ENCODE measurements around the gene ATOX1. TPM values are rescaled to one million over a fixed set of nuclear protein-coding genes. Genes with fewer than 3 reads are reported as not detected.

Gene ATOX1
- total RNA-seq, 4 donors from 2014 or later: 59.0 to 185 (median 92.1) TPM

DNA sequence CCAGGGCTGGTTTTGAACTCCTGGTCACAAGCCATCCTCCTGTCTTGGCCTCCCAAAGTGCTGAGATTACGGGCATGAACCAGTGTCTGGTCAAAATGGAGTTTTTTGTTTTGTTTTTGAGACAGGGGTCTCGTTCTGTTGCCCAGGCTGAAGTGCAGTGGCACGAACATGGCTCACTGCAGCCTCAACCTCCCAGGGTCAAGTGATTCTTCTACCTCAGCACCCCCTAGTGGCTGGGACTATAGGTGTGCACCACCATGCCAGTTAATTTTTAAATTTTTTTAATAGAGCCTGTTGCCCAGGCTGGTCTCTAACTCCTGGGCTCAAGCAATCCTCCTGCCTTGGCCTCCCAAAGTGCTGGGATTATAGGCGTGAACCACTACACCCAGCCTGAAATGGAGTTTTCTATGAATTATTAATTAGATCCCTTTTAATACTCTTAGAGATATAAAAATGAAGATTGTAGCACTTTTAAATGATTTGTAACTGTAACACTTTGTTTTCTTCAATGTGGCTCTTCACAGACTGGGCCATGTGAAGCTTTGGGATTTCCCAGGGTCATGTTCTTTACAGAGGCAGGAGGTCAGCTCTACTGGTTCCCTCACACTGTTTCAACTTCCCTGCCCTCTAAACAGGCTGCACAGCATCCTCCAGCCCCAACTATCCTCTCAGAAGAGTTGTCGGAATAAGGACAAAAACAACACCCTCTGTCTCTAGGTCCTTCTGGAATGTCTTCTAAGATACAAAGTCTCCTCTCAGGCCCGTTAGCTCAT, 39.0 kb downstream of the ATOX1 start:
- no peak for DNase-seq (ENCODE audit: low spot score in 2 of 2)
- Histone ChIP-seq H3K4me3 (no peak overlapping the region), H3K9me3 (no peaks in the 10 kb centered on the region), H3K27me3 (no peaks in the 10 kb centered on the region), H3K4me1 (peaks cover 10% of the 10 kb centered on the region), H3K36me3 (no peaks in the 10 kb centered on the region), H3K27ac (no peak overlapping the region)
- no peak for TF ChIP-seq POLR2AphosphoS5 (IDR thresholded peaks at IDR 0.05)
- TF ChIP-seq EP300 (IDR thresholded peaks at IDR 0.05): no peak
- TF ChIP-seq POLR2A (IDR thresholded peaks at IDR 0.05): no peak
- TF ChIP-seq, protein P1, sequence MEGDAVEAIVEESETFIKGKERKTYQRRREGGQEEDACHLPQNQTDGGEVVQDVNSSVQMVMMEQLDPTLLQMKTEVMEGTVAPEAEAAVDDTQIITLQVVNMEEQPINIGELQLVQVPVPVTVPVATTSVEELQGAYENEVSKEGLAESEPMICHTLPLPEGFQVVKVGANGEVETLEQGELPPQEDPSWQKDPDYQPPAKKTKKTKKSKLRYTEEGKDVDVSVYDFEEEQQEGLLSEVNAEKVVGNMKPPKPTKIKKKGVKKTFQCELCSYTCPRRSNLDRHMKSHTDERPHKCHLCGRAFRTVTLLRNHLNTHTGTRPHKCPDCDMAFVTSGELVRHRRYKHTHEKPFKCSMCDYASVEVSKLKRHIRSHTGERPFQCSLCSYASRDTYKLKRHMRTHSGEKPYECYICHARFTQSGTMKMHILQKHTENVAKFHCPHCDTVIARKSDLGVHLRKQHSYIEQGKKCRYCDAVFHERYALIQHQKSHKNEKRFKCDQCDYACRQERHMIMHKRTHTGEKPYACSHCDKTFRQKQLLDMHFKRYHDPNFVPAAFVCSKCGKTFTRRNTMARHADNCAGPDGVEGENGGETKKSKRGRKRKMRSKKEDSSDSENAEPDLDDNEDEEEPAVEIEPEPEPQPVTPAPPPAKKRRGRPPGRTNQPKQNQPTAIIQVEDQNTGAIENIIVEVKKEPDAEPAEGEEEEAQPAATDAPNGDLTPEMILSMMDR (IDR thresholded peaks at IDR 0.05): peak; percentile 12 to 30
- 90% methylated on average over 6 of the region's 6 CpGs for WGBS

DNA sequence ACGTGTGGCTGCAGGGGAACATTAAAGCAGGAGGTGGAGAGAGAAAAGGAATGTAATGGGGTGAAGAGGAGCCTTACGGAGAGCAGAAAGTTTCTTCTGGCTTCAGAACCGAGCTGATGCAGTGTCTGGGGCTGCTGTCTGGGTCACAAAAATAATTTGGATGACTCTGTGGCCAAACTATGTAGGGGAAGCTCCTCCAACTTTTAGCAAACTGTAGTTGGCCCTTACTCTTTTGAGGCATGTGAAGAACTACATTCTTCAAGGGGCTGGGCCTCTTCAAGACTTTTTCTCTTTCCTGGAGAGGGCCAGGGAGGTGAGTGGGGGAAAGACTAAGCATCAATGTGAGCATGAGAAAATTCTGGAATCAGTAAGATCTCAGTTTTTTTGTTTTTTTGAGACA, 39.8 kb downstream of the ATOX1 start:
- H3K9me3 ChIP-seq: no peaks in the 10 kb centered on the region
- H3K4me3 ChIP-seq: no peak overlapping the region
- H3K36me3 ChIP-seq: no peaks in the 10 kb centered on the region
- H3K27ac ChIP-seq: no peak overlapping the region
- WGBS: 65% methylated on average over 3 of the region's 3 CpGs
- H3K27me3 ChIP-seq: no peaks in the 10 kb centered on the region
- no peak for TF ChIP-seq POLR2A (IDR thresholded peaks at IDR 0.05)
- no peak for TF ChIP-seq POLR2AphosphoS5 (IDR thresholded peaks at IDR 0.05)
- TF ChIP-seq EP300 (IDR thresholded peaks at IDR 0.05): no peak
- TF ChIP-seq, protein P1 (IDR thresholded peaks at IDR 0.05): no peak
- no peak for DNase-seq (ENCODE audit: low spot score in 2 of 2)
- H3K4me1 ChIP-seq: peaks cover 10% of the 10 kb centered on the region

DNA sequence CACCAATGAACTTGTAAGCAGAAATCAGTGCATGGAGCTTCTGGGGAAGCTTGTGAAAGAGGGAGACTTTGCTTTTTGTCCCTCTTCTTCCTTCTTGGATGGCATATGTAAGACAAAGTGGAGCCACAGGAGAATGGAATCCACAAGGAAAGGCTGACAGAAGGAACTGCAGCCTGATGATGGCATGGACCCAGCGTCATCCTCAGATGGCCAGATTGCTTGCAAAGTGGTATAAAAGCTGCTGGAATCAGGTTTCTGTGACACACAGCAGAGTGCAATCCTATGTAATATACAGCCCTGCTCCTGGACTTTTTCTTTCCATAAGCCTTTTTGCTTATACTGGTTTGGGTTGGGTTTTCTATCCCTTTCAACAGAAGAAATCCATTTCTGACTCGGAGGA, 40.3 kb downstream of the ATOX1 start:
- no peak for DNase-seq (ENCODE audit: low spot score in 2 of 2)
- peaks cover 10% of the 10 kb centered on the region for H3K4me1 ChIP-seq
- H3K27me3 ChIP-seq: no peaks in the 10 kb centered on the region
- TF ChIP-seq POLR2AphosphoS5 (IDR thresholded peaks at IDR 0.05) (no peak), EP300 (IDR thresholded peaks at IDR 0.05) (no peak), POLR2A (IDR thresholded peaks at IDR 0.05) (no peak)
- TF ChIP-seq, protein P1 (IDR thresholded peaks at IDR 0.05): no peak
- no peak overlapping the region for H3K27ac ChIP-seq
- no peak overlapping the region for H3K4me3 ChIP-seq
- WGBS: 69% methylated on average over 2 of the region's 2 CpGs
- H3K36me3 ChIP-seq: no peaks in the 10 kb centered on the region
- no peaks in the 10 kb centered on the region for H3K9me3 ChIP-seq

DNA sequence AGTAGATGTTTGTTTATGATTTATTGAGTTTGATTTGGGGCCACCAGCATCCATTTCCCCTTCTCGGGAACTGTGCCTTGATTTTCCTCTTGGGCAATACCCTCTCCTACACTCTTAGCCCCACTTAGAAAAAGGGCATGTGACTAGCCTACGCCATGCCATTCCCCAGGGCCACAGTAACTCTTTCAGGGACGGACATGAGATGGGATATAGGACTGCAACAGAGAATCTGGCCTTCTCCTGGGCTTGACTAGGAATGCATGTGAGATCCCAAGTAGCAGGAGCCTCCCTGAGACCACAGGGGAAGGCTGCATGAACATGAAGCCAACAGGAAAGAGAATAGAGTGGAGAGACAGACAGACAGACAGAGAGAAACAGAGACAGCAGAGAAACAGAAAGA, 41.0 kb downstream of the ATOX1 start:
- Histone ChIP-seq H3K4me1 (peaks cover 10% of the 10 kb centered on the region), H3K27me3 (no peaks in the 10 kb centered on the region), H3K36me3 (no peaks in the 10 kb centered on the region), H3K4me3 (no peak overlapping the region), H3K27ac (no peak overlapping the region), H3K9me3 (no peaks in the 10 kb centered on the region)
- DNase-seq (ENCODE audit: low spot score in 2 of 2): no peak
- WGBS: 56% methylated on average over 3 of the region's 3 CpGs
- TF ChIP-seq POLR2AphosphoS5 (IDR thresholded peaks at IDR 0.05) (no peak), EP300 (IDR thresholded peaks at IDR 0.05) (no peak), POLR2A (IDR thresholded peaks at IDR 0.05) (no peak)
- TF ChIP-seq, protein P1 (IDR thresholded peaks at IDR 0.05): no peak

DNA sequence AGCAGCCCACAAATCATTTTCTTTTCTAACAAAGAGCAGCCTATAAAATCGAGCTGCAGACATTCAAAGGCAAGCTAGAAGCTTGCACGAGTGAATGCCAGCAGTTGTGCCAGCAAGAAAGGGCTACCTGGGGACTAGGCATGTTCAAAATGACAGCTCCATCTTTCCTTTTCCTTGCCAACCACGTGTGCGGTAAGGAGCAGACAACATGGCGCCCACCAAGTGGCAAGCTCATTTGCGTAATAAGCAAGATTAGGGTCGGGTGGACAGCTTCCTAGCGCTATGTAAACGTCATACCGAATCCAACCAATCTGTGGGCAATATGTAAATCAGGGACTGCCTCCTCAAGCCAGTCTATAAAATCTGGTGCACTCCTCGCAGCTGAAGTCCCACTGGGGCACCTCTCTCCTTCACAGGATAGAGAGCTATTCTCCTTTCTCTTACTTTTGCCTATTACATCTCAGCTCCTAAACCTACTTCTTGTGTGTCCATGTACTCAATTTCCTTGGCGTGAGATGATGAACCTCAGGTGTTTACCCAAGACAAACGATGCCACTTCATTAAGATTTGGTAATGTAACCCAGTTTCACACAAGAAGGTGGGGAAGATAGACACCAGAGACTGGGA, 49.2 kb downstream of the ATOX1 start:
- Histone ChIP-seq H3K36me3 (no peaks in the 10 kb centered on the region), H3K4me3 (no peak overlapping the region), H3K4me1 (peaks cover 7% of the 10 kb centered on the region), H3K27me3 (no peaks in the 10 kb centered on the region), H3K9me3 (no peaks in the 10 kb centered on the region), H3K27ac (no peak overlapping the region)
- TF ChIP-seq EP300 (IDR thresholded peaks at IDR 0.05) (no peak), POLR2A (IDR thresholded peaks at IDR 0.05) (no peak), POLR2AphosphoS5 (IDR thresholded peaks at IDR 0.05) (no peak)
- TF ChIP-seq, protein P1 (IDR thresholded peaks at IDR 0.05): no peak
- no peak for DNase-seq (ENCODE audit: low spot score in 2 of 2)
- WGBS: 74% methylated on average over 13 of the region's 13 CpGs
